HepG2 (cell line): ENCODE measurements around the gene GPR33. TPM values are rescaled to one million over a fixed set of nuclear protein-coding genes. Genes with fewer than 3 reads are reported as not detected.
A peak's percentile ranks its signal among the peaks of the same experiment; 100 is the strongest.

Experiments
- AHR ChIP-seq: IDR thresholded peaks from 2 replicates; pipeline ENCODE4 v1.6.1; 2018; ENCODE audit warnings: missing genetic modification reagents, missing compliant biosample characterization
- BCL6 ChIP-seq: IDR thresholded peaks from 2 replicates; pipeline ENCODE4 v1.6.1; 2016; ENCODE audit warnings: missing genetic modification reagents, missing compliant biosample characterization
- GRHL1 ChIP-seq: sonication (generic); formaldehyde crosslinking; conservative IDR thresholded peaks from 2 replicates; pipeline ENCODE4 v1.8.0; 2022; ENCODE audit warnings: missing genetic modification reagents
- HOXD1 ChIP-seq: sonication (generic); formaldehyde crosslinking; IDR thresholded peaks from 2 replicates; pipeline ENCODE4 v1.5.0; 2020; ENCODE audit warnings: missing genetic modification reagents
- NKX3-1 ChIP-seq: sonication (generic); formaldehyde crosslinking; IDR thresholded peaks from 2 replicates; pipeline ENCODE4 v1.5.0; 2020; ENCODE audit warnings: missing genetic modification reagents
- PBX2 ChIP-seq: IDR thresholded peaks from 2 replicates; pipeline ENCODE4 v1.6.1; 2016; ENCODE audit warnings: control low read depth
- REL ChIP-seq: sonication (generic); formaldehyde crosslinking; conservative IDR thresholded peaks from 2 replicates; pipeline ENCODE4 v1.8.0; 2022; ENCODE audit warnings: mild to moderate bottlenecking, missing genetic modification reagents, moderate library complexity
- SAP130 ChIP-seq: IDR thresholded peaks from 2 replicates; pipeline ENCODE4 v1.6.1; 2016; ENCODE audit warnings: low read depth
- XBP1 ChIP-seq: sonication (generic); formaldehyde crosslinking; IDR thresholded peaks from 2 replicates; pipeline ENCODE4 v1.5.0; 2020; ENCODE audit warnings: missing genetic modification reagents
- ZBTB8A ChIP-seq: sonication (generic); formaldehyde crosslinking; IDR thresholded peaks from 2 replicates; pipeline ENCODE4 v1.4.0; 2020; ENCODE audit warnings: mild to moderate bottlenecking, low read depth, missing genetic modification reagents, borderline replicate concordance
- ZNF468 ChIP-seq: sonication (generic); formaldehyde crosslinking; IDR thresholded peaks from 2 replicates; pipeline ENCODE4 v1.8.0; 2022; ENCODE audit warnings: mild to moderate bottlenecking, moderate library complexity, missing genetic modification reagents
- ZNF609 ChIP-seq: sonication (generic); formaldehyde crosslinking; IDR thresholded peaks from 2 replicates; pipeline ENCODE4 v1.4.0; 2020; ENCODE audit warnings: mild to moderate bottlenecking, missing genetic modification reagents, borderline replicate concordance
- ZNF737 ChIP-seq: sonication (generic); formaldehyde crosslinking; IDR thresholded peaks from 2 replicates; pipeline ENCODE4 v1.5.0; 2020; ENCODE audit warnings: missing genetic modification reagents, mild to moderate bottlenecking, borderline replicate concordance
- polyA plus RNA-seq, 8 experiments: library from polyadenylated mRNA; depleted of rRNA in 3 of 8; stranded (reverse) in 7 of 8; unstranded in 1 of 8; fragments of >200 nt; fragmentation: Illumina TruSeq in 4 of 8; extraction: Trizol in 4 of 8; gene quantifications; 2 replicates each; pipeline versions ENCODE4 v1.2.1 to v1.2.3, GENCODE V29; 2011 to 2016; ENCODE audit warnings: low read depth in 4 of 8, missing spikeins in 1 of 8, mixed read lengths in 1 of 8; ENCODE audit not compliant: insufficient read depth in 1 of 8
- total RNA-seq, 5 experiments: library from RNA; depleted of rRNA; stranded (reverse); fragments of >200 nt; fragmentation: Illumina TruSeq; extraction: Trizol; gene quantifications; 2 replicates each; pipeline ENCODE4 v1.2.3, GENCODE V29; 2016; ENCODE audit warnings: low read depth in 1 of 5
- TF ChIP-seq, protein P1 (sequence below): sonication (generic); formaldehyde crosslinking; IDR thresholded peaks from 2 replicates; pipeline ENCODE4 v1.4.0; 2020; ENCODE audit warnings: mild to moderate bottlenecking, missing genetic modification reagents
- TF ChIP-seq, protein P2 (sequence below): sonication (generic); formaldehyde crosslinking; IDR thresholded peaks from 2 replicates; pipeline ENCODE4 v1.5.1; 2020; ENCODE audit warnings: mild to moderate bottlenecking, missing genetic modification reagents, borderline replicate concordance
- TF ChIP-seq, protein P3 (sequence below): sonication (generic); formaldehyde crosslinking; IDR thresholded peaks from 2 replicates; pipeline ENCODE4 v1.4.0; 2020; ENCODE audit warnings: mild to moderate bottlenecking, missing genetic modification reagents

GPR33 gene
- total and polyA plus RNA-seq, 2 of the 13 experiments (the other 11 are each of a cell fraction or from before 2014, with no cell fraction given): not detected

GRCh38 chr14:31529053-31529452 lies 41.2 kb upstream of the GPR33 start (continued):
- TF ChIP-seq, protein P1, sequence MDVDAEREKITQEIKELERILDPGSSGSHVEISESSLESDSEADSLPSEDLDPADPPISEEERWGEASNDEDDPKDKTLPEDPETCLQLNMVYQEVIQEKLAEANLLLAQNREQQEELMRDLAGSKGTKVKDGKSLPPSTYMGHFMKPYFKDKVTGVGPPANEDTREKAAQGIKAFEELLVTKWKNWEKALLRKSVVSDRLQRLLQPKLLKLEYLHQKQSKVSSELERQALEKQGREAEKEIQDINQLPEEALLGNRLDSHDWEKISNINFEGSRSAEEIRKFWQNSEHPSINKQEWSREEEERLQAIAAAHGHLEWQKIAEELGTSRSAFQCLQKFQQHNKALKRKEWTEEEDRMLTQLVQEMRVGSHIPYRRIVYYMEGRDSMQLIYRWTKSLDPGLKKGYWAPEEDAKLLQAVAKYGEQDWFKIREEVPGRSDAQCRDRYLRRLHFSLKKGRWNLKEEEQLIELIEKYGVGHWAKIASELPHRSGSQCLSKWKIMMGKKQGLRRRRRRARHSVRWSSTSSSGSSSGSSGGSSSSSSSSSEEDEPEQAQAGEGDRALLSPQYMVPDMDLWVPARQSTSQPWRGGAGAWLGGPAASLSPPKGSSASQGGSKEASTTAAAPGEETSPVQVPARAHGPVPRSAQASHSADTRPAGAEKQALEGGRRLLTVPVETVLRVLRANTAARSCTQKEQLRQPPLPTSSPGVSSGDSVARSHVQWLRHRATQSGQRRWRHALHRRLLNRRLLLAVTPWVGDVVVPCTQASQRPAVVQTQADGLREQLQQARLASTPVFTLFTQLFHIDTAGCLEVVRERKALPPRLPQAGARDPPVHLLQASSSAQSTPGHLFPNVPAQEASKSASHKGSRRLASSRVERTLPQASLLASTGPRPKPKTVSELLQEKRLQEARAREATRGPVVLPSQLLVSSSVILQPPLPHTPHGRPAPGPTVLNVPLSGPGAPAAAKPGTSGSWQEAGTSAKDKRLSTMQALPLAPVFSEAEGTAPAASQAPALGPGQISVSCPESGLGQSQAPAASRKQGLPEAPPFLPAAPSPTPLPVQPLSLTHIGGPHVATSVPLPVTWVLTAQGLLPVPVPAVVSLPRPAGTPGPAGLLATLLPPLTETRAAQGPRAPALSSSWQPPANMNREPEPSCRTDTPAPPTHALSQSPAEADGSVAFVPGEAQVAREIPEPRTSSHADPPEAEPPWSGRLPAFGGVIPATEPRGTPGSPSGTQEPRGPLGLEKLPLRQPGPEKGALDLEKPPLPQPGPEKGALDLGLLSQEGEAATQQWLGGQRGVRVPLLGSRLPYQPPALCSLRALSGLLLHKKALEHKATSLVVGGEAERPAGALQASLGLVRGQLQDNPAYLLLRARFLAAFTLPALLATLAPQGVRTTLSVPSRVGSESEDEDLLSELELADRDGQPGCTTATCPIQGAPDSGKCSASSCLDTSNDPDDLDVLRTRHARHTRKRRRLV: no peak
- TF ChIP-seq ZNF737 (no peak), SAP130 (CRISPR knock-in tag) (0 out of 2 replicates have a peak, but pooled peaks have one; percentile 25), BCL6 (CRISPR knock-in tag) (peak; percentile 89), ZBTB8A (CRISPR knock-in tag) (no peak), PBX2 (CRISPR knock-in tag) (no peak), NKX3-1 (CRISPR knock-in tag) (no peak), AHR (CRISPR knock-in tag) (no peak), REL (no peak), ZNF468 (CRISPR knock-in tag) (no peak), XBP1 (no peak), HOXD1 (CRISPR knock-in tag) (no peak), GRHL1 (CRISPR knock-in tag) (no peak), ZNF609 (CRISPR knock-in tag) (no peak)
- TF ChIP-seq, protein P2, sequence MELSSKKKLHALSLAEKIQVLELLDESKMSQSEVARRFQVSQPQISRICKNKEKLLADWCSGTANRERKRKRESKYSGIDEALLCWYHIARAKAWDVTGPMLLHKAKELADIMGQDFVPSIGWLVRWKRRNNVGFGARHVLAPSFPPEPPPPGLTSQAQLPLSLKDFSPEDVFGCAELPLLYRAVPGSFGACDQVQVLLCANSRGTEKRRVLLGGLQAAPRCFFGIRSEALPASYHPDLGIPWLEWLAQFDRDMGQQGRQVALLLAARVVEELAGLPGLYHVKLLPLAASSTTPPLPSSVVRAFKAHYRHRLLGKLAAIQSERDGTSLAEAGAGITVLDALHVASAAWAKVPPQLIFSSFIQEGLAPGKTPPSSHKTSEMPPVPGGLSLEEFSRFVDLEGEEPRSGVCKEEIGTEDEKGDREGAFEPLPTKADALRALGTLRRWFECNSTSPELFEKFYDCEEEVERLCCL: no peak
- TF ChIP-seq, protein P3, sequence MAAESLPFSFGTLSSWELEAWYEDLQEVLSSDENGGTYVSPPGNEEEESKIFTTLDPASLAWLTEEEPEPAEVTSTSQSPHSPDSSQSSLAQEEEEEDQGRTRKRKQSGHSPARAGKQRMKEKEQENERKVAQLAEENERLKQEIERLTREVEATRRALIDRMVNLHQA (CRISPR knock-in tag): no peak
